Measurements from ENCODE around the gene ZNF791. TPM values are rescaled to one million over a fixed set of nuclear protein-coding genes. Genes with fewer than 3 reads are reported as not detected.

ZNF791 gene
- polyA plus RNA-seq, 10 donors, result 7.7 to 17.5 (median 13.7) TPM

Other genes with a start within 250 kb of the ZNF791 start
- gene ZNF442, start 245.2 kb upstream of the ZNF791 start, polyA plus RNA-seq (ENCODE audit: insufficient read length in 10 of 10), result 1 to 10 TPM; 1.2 to 2.6 (median 2.3) TPM
- gene ZNF799, start 209.6 kb upstream of the ZNF791 start, polyA plus RNA-seq (ENCODE audit: insufficient read length in 10 of 10), result 1 to 10 TPM; 3.4 to 5.8 (median 4.3) TPM
- 1 to 10 TPM; 2.7 to 4.7 (median 3.6) TPM for gene ZNF443, start 169.9 kb upstream of the ZNF791 start, polyA plus RNA-seq (ENCODE audit: insufficient read length in 10 of 10)
- 1 to 10 TPM; 1.8 to 4.1 (median 2.9) TPM for gene ZNF709, start 126.1 kb upstream of the ZNF791 start, polyA plus RNA-seq (ENCODE audit: insufficient read length in 10 of 10)
- 1 to 10 TPM; 3.2 to 5.9 (median 4.8) TPM for gene ZNF564, start 59.4 kb upstream of the ZNF791 start, polyA plus RNA-seq (ENCODE audit: insufficient read length in 10 of 10)
- 1 to 10 TPM; 1.5 to 4.6 (median 2.9) TPM for gene ZNF490, start 107 bp upstream of the ZNF791 start, polyA plus RNA-seq (ENCODE audit: insufficient read length in 10 of 10)
- 10 to 100 TPM; 23.1 to 38.2 (median 27.9) TPM for gene MAN2B1, start 55.8 kb downstream of the ZNF791 start, polyA plus RNA-seq (ENCODE audit: insufficient read length in 10 of 10)
- gene WDR83, start 55.9 kb downstream of the ZNF791 start, polyA plus RNA-seq (ENCODE audit: insufficient read length in 10 of 10), result 10 to 100 TPM in 6 of 10 donors, 1 to 10 TPM in 4; 5.8 to 13.2 (median 10.6) TPM
- gene DHPS, start 71.0 kb downstream of the ZNF791 start, polyA plus RNA-seq (ENCODE audit: insufficient read length in 10 of 10), result 10 to 100 TPM; 52.3 to 63.0 (median 59.8) TPM
- gene GNG14, start 77.1 kb downstream of the ZNF791 start, polyA plus RNA-seq (ENCODE audit: insufficient read length in 10 of 10), result not detected
- gene FBXW9, start 85.7 kb downstream of the ZNF791 start, polyA plus RNA-seq (ENCODE audit: insufficient read length in 10 of 10), result 1 to 10 TPM; 2.5 to 6.3 (median 4.1) TPM
- 10 to 100 TPM; 44.6 to 69.5 (median 54.9) TPM for gene TNPO2, start 113.0 kb downstream of the ZNF791 start, polyA plus RNA-seq (ENCODE audit: insufficient read length in 10 of 10)
- 100 to 1,000 TPM; 130 to 217 (median 172) TPM for gene TRIR, start 123.8 kb downstream of the ZNF791 start, polyA plus RNA-seq (ENCODE audit: insufficient read length in 10 of 10)
- 10 to 100 TPM; 36.3 to 54.8 (median 41.8) TPM for gene GET3, start 126.6 kb downstream of the ZNF791 start, polyA plus RNA-seq (ENCODE audit: insufficient read length in 10 of 10)
- not detected for gene BEST2, start 140.9 kb downstream of the ZNF791 start, polyA plus RNA-seq (ENCODE audit: insufficient read length in 10 of 10)
- gene HOOK2, start 164.6 kb downstream of the ZNF791 start, polyA plus RNA-seq (ENCODE audit: insufficient read length in 10 of 10), result 10 to 100 TPM; 15.9 to 42.5 (median 22.4) TPM
- 100 to 1,000 TPM in 1 of 10 donors, 10 to 100 TPM in 9; 13.8 to 217 (median 45.0) TPM for gene JUNB, start 180.6 kb downstream of the ZNF791 start, polyA plus RNA-seq (ENCODE audit: insufficient read length in 10 of 10)
- 100 to 1,000 TPM; 135 to 183 (median 163) TPM for gene PRDX2, start 190.9 kb downstream of the ZNF791 start, polyA plus RNA-seq (ENCODE audit: insufficient read length in 10 of 10)
- 1 to 10 TPM; 1.3 to 6.3 (median 3.3) TPM for gene THSD8, start 191.1 kb downstream of the ZNF791 start, polyA plus RNA-seq (ENCODE audit: insufficient read length in 10 of 10)
- 10 to 100 TPM; 13.4 to 36.2 (median 19.9) TPM for gene RNASEH2A, start 195.7 kb downstream of the ZNF791 start, polyA plus RNA-seq (ENCODE audit: insufficient read length in 10 of 10)
- gene RTBDN, start 223.7 kb downstream of the ZNF791 start, polyA plus RNA-seq (ENCODE audit: insufficient read length in 10 of 10), result not detected
- under 1 TPM in 9 of 10 donors, not detected in 1; 0.11 to 0.91 (median 0.66) TPM for gene MAST1, start 227.6 kb downstream of the ZNF791 start, polyA plus RNA-seq (ENCODE audit: insufficient read length in 10 of 10)

All from muscle of back (tissue), 10 donors.